Eye (tissue), 1 donor: ENCODE data around the gene MYH14.

ENCODE experiments used
- DNase-seq: peaks from one replicate; pipeline ENCODE4 v3.0.0-alpha.2; 2015

The MYH14 gene

DNA sequence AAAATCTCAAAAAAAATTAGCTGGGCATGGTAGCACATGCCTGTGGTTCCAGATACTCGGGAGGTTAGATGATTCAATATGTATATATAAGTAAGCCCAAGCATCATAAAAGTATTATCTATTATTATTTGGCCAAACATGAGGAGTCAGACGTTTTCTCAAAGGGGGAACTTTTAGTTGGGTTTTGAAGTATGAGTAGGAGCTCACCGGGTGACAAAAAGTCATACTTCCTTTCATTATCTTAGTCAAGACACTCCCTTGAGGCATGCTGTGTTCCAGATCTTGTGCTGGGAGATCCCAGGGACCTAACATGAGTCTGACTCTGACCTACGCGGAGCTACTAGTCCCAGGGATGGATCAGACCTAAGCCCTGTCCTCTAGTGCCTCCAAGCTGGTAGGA, 8.2 kb upstream of the MYH14 start:
- no peak for DNase-seq

DNA sequence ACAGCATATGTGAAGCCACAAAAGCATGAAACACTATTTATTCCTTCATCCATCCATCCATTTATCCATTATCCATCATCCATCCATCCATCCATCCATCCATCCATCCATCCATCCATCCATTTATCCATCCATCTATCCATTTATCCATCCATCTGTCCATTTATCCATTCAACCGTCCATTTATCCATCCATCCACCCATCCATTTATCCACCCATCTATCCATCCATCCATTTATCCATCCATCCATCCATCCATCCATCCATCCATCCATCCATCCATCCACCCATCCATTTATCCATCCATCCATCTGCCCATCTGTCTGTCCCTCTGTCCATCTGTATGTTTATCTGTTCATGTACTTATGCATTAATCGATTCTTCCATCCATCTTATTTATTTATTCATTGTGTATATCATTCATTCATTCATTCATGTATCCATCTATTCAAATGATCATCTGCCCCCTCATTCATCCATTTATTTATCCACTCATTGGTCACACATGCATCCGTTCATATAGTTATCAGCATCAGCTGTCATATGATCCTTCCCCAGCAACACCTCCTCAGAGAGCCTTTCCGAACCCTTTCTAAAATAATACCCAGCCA, 7.0 kb upstream of the MYH14 start:
- DNase-seq, result no peak

DNA sequence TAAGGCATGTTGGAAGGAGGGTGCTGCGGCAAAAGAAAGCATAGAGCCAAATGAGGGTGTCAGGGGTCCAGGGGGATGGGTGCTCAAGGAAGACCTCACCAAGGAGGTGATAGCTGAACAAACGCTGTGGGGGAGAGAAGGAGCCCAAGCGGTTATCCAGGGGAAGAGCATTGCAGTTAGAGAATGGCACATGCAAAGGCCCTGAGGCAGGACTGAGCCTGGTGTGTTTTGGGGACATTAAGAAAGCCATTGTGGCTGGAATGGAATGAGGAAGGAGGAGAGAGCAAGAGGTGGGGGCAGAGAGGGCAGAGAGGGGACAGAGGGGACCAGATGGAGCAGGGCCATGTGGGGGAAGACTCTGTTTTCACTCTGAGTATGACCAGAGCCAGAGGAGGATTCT, 6.1 kb upstream of the MYH14 start:
- no peak for DNase-seq

DNA sequence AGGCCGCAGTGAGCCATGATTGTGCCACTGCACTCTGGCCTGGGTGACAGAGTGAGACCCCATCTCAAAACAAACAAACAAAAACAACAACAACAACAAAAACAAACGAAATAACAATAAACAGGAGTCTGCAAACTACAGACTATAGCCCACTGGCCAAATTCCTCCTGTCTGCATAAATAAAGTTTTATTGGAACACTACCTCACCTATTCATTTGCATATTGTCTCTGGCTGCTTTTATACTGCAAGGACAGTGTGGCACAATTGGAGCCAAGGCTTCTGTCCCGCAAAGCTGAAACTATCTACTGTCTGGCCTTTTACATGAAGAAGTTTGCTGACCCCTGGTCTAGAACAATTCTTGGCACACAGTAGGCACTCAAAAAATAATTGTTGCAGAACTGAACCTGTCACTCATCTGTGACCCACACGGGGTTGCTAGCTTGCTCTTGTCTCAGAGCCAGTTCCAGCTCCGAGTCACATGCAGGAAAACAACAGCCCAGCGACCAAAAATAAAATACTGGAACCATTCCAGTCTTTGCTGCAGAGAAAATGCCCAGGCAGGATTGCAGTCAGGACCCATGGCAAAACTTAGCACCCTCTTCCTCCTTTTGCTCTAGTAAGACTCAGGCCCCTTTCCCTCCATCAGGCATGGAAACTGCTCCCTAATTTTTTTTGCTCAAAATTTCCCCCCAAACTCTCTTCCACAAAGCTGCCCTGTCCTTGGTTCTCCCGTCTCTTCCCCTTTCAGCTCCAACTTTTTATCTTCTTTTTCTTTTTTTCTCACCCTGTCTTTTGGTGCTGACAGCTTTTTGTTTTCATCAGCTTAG, 4.8 kb upstream of the MYH14 start:
- no peak for DNase-seq

DNA sequence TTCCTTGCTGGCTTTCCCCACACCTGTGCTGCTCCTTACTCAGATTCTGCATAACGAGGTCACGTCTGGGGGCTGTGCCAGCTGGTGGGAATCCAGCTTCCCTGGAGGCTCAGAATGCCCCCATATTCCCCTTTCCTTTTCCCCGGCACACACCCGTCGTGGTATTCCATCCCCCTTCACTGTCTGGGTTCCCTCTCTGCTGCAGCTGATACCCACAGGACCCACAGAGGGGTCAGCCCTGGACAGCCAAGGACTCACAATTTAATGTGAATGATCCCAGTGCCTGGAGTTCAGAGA, 4.2 kb upstream of the MYH14 start:
- no peak for DNase-seq

DNA sequence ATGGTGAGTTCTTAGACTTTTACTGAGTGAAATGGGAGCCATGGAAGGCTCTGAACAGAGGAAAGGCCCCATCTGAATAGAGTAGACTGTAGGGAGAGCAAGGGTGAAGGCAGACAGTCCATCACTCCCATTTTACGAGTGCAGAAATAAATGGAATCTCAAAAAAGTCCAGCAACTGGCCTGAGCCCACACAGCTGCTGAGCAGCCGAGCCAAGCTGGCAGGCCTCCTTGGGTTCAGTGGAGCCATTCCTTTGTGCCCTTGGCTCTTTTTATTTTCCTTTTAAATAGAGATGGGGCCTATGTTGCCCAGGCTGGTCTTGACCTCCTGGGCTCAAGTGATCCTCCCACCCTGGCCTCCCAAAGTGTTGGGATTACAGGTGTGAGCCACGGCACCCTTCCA, 1.0 kb upstream of the MYH14 start:
- no peak for DNase-seq

DNA sequence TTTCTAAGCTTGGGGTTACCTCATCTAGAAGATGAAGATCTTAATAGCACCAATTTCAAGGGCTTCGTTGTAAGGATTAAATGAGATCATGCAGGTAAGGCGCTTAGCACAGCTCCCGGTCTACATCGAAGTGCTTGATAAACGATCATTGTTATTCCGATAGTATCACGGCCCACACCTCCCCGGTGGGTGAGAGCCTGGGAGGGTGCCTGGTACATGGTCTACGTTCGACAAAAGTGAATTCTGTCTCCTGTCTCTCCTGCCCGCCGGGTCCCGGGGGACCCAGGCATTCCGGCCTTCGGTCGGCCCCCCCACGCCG, 501 bp upstream of the MYH14 start:
- no peak for DNase-seq

DNA sequence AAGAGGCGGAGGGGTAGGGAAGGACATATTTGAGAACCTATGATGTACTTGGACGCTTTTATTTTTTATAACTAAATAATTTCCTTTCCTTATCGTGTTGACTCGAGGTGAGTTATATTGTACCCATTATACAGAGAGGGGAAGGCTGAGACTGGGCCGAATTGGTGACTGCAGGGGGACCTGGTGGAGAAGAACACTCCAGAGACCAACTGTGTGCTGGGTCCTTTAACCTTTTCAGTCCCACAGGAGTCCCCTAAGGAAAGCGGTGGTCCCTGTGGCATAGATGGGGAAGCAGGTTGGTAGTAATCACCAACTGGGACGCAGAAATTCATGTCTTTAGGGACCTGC, 633 bp downstream of the MYH14 start:
- DNase-seq, result no peak

DNA sequence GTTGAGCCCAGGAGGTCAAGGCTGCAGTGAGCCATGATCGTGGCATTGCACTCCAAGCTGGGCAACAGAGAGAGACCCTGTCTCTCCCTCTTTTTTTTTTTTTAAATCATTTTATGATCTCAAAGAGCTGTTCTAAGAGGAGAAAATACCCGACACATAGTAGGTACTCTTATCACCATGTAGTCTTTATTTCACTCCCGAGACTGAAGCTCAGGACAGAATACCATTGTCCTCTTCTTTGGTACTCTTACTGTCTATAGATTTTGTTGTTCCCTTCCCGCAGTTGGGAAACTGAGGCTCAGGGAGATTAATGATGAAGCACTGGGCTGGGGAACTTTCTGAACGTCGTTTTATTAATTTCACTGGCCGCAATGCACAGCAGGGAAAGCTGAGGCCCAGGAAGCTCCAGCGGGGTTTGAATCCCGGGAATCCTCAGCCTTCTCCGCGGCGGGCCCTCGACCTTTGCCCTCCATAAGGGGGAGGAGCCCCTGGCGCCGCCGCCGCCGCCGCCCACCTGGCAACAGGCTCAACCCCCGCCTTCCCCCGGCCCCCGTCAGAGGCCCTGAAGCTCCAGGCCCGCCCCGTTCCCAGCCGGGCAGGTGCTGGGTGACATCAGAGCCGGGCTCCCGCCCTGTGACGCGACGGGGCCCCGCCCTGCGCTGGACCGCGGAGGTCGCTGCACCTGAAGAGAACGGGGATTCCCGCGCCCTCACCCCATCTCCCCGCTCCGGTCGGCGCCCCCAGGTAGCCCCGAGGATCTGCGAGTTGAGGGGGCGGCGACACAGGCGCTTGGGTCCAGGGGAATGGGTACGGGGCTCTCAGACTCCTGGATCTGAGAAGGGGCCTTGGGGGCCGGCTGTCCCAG, 1.6 kb downstream of the MYH14 start:
- DNase-seq, result peak; percentile 57

DNA sequence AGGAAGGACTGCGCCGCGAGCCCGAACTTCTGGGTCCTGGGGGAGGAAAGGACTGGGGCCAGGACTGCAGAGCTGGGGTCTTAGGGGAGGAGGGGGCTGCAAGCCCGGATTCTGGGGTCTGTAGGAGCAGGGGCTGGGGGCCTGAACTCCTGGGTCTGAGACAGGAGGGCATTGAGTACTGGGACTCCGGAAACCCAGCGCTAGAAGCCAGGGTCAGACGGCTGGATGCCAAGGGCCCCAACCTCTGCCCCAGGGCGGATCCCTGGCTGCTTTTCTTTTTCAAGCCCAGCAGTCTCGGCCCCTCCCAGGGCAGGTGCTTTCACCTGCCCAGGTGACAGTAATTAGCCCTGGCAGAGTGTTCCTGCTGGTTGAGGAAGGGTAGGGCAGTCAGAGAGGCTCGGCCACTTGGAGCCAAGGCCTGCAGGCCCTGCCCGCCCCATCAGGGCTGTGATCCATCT, 2.3 kb downstream of the MYH14 start:
- DNase-seq, result no peak

DNA sequence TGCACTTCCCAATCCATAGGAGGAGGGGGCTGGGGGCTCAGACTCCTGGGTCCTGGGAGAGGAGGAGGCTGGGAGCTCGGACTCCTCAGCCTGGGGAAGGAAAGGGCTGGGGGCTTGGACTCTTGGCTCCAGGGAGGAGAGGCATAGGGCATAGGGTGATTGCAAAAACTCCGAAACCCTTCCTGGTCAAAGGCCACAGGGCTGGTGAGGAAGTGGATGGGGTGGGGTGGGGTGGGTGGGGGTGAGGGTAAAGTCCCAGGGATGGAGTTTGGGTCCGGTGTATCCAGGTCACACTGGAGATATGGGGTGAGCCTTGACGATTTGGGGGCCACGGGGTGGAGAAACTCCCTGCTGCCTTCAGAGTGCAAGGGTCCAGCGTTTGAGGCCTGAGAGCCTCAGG, 2.8 kb downstream of the MYH14 start:
- DNase-seq, result no peak

DNA sequence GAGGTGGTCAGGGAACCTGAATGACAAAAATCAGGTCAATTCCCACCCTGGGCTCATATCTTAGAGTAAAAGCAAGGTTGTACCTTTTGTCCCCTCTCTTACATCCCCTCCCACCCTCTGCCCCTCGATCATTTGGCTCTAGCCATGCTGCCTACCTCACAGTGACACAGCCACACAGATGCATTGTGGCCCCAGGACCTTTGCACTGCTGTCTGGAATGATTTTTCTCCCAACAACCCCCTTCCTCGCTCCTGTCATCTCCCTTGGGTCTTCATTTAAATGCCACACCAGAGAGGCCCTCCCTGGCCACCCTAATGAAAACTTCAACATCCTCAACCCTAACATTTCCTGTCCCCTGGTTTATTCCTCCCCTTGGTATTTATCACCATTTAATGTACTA, 4.3 kb downstream of the MYH14 start:
- DNase-seq, result no peak

DNA sequence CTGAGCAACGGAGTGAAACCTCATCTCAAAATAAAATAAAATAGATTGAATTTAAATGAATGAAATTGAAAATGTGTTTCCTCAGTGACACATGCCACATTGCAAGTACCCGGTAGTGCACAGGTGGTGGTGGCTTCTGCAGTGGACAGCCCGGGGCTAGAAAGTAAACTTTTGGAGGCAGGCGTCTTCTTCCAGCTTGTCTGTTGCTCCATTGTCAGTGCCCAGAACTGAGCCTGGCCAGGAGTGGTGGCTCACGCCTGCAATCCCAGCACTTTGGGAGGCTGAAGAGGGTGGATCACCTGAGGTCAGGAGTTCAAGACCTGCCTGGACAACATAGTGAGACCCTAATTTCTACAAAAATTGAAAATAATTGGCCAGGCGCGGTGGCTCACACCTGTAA, 5.7 kb downstream of the MYH14 start:
- DNase-seq, result no peak

DNA sequence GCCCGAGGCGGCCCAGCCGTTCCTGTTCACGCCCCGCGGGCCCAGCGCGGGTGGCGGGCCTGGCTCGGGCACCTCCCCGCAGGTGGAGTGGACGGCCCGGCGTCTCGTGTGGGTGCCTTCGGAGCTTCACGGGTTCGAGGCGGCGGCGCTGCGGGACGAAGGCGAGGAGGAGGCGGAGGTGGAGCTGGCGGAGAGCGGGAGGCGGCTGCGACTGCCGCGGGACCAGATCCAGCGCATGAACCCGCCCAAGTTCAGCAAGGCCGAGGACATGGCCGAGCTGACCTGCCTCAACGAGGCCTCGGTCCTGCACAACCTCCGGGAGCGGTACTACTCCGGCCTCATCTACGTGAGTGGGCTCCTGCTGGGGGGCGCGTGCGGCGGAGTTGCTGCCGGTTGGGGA, 7.0 kb downstream of the MYH14 start:
- DNase-seq, result no peak

DNA sequence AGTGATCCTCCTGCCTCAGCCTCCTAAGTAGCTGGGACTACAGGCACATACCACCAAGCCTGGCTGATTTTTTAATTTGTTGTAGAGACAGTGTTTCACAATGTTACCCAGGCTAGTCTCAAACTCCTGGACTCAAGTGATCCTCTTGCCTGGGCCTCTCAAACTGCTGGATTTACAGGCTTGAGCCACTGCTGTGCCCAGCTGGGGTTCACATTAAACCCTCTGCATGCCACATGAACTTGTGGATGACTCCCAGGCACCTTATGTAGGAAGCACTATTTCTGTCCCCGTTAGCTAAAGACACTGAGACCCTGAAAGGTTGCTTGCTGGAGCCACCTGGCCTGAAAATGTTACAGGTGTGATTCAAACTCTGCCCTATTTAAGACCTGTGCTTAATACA, 10.5 kb downstream of the MYH14 start:
- DNase-seq, result no peak

DNA sequence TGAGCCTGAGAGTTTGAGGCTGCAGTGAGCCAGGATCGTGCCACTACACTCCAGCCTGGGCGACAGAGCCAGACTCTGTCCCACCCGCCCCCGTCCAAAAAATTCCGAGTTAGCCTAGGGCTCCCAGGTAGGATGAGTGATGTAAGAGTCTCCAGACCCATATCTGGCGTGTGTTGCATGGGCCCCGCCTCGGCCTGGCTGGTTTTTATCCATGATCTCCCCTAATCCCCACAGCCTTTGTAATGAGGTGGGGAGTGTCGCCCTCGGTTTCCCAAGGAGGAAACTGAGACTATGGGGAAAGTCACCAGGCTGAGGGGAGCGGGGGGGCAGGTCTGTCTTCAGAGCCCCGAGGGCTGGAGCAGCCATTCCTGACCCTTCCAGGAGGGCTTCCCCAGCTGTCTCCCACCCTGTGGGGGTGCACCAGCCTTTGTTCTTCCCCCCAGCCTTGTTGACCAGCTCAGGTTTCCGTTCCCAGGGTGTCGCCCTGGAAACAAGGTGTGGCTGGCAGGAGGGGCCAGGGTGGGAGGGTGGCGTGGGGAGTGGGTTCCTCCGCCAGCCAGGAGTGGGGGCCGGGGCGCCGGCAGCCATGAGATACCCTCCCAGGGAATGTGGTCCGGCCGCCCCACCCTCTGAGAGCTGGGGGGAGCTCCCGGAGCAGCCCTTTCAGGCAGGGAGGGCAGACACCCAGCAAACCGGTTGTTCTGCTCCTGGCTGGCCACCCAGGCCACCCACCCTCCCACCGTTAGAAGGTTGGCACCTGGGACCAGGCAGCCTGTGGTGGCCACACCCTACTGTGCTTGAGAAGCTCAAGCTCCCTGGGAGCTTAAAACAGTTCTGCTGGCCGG, 11.5 kb downstream of the MYH14 start:
- peak; percentile 65 for DNase-seq

DNA sequence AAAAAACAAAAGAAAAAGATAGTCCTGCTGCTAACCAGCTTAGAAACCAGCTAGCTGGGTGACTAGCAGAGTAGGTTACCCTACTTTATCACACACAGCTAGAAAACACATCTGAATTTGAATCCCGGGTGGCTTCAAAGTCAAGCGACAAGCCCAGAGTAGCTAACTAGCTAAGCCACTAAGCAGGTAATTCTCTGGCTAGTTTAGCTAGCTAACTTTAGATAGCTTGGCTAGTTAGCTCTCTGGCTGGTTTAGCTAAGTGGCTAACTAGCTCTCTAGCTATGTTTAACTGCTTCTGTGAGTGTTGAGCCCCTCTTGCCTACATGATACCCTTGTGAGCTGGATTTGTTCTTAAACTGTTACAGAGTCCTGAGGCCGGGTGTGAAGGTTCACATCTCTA, 12.4 kb downstream of the MYH14 start:
- no peak for DNase-seq

DNA sequence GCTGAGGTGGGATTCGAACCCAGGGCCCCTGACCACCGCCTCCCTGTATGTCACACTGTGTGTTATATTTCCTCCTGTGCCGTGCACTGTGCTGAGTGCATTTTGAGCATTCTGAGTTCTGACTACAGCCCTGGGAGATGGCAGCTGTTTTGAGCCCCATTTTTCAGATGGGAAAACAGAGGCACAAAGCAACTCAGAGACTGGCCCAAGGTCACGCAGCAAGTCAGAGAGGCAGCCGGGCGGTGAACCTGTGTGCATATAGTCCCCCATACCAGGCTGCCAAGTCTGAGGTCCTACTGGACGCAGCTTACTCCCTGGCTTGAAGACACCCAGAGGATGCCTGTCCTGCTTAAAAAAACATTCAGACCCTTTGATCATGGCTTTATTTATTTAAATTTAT, 17.7 kb downstream of the MYH14 start:
- no peak for DNase-seq

DNA sequence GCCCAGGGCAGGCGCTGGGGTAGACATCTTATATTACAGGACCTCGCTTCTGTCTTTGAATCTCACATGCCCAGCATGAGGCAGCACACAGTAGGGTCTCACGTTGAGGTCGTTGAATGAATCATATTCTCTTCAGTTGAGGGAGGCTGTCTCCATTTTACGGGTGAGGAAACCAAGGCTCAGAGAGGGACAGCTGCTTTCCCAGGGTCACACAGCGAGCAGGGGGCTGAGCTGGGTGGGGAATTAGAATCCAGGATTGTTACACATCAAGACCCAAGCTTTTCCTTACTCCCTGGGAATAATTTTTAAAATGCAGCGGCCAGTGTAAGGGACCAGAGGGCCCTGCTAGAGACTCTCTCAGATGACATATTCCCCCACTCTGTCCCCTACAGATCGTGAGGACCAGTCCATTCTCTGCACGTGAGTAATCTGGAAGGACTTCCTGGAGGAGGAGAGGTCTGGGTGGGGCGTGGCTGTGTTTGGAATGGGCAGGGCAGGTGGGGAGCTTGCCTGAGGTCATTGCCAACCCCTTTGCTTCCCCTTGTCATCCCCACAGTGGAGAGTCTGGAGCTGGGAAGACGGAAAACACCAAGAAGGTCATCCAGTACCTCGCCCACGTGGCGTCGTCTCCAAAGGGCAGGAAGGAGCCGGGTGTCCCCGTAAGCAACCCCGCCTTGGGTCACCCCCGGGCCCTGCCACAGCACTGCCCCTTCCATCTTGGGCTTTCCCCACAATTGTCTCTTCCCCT, 19.4 kb downstream of the MYH14 start:
- DNase-seq, result no peak

DNA sequence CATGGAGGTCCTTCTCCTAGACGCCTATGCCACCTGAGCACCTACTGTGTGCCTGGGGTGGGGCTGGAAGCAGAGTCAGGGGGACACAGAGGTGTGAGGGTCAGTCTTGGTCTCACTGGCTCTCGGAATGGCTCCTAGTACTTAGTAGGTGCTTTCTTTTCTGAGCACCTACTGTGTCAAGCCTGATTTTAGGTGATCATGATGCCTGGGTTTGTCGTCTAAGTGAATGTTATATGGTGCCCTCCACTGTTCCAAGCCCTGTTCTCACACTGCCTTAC, 20.0 kb downstream of the MYH14 start:
- no peak for DNase-seq

DNA sequence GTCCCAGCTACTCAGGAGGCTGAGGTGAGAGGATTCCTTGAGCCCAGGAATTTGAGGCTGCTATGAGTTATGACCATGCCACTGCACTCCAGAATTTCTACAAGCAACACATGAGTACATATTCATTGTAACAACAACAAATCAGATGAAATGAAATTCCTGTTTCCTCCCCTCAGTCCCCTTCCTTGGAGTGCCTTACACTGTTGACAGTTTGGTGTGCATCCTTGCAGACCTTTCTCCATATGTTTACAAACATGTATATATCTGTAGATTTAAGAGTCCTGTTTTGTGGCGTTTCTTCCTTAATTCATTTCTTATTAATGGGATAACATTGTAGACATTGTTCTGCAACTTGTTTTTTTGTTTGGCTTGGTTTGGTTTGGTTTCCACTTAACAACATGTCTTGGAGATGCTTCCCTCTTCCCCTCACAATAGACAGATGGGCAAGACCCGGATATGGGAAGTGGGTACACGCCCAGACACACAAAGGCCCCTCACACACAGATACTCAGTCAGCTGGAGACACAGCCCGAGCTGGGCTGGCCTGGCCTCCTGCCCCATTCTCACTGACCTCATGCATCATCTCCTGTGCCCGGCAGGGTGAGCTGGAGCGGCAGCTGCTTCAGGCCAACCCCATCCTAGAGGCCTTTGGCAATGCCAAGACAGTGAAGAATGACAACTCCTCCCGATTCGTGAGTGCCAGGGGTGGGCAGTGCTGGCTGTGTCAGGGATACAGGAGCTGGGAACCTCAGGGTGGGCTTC, 21.7 kb downstream of the MYH14 start:
- DNase-seq, result no peak

DNA sequence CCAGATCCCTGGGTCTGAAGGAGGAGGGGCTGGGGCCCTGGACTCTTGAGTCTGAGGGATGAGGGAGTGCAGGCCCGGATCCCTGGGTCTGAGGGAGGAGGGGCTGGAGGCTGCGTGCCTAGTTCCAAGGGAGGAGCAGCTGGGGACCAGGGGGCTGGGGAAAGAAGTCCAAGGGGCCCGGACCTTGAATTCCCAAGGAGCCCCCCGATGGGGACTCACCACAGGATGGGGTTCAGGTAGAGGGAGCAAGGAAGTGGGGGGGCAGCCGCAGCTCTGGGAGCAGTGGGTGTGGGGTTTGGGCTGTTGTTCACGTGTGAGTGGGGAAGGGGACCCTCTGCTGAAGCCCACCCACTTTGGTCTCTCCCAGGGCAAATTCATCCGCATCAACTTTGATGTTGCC, 23.1 kb downstream of the MYH14 start:
- DNase-seq, result peak; percentile 21
